HG02943 (cell line): Measurements from ENCODE around the gene LRRFIP1.

Experiments used
- ATAC-seq: cut with Tn5 transposase; IDR thresholded peaks from one replicate; pipeline ENCODE4 v1.9.1; 2021; ENCODE audit warnings: mild to moderate bottlenecking, low read depth, moderate library complexity; ENCODE audit not compliant: unreplicated experiment

The LRRFIP1 gene

GRCh38 chr2:237806334-237806733 lies 178.9 kb downstream of the LRRFIP1 start:
- ATAC-seq: no peak

- ATAC-seq: no peak
Measured at GRCh38 chr2:237815637-237816036, 188.2 kb downstream of the LRRFIP1 start.

- no peak for ATAC-seq
Measured at GRCh38 chr2:237816531-237816930, 189.1 kb downstream of the LRRFIP1 start.

GRCh38 chr2:237818066-237818473 lies 190.7 kb downstream of the LRRFIP1 start:
- ATAC-seq: no peak

- ATAC-seq: no peak
Measured at GRCh38 chr2:237819231-237819630, 191.8 kb downstream of the LRRFIP1 start.

- no peak for ATAC-seq
Measured at GRCh38 chr2:237820421-237820820, 193.0 kb downstream of the LRRFIP1 start.

- no peak for ATAC-seq
Measured at GRCh38 chr2:237823544-237823943, 196.2 kb downstream of the LRRFIP1 start.

GRCh38 chr2:237824085-237824484 lies 196.7 kb downstream of the LRRFIP1 start:
- ATAC-seq: no peak

GRCh38 chr2:237827421-237827987 lies 200.1 kb downstream of the LRRFIP1 start:
- ATAC-seq: no peak
